HG02973 (cell line): ENCODE results near the gene PRKCE.
"Not testable (repeated sequence)": the region's sequence is repeated elsewhere in the genome, so short reads cannot be mapped to it uniquely, and the experiment has no call there.

ENCODE experiments used
- ATAC-seq: cut with Tn5 transposase; IDR thresholded peaks from one replicate; pipeline ENCODE4 v1.9.1; 2021; ENCODE audit warnings: moderate library complexity; ENCODE audit not compliant: unreplicated experiment

PRKCE gene

DNA sequence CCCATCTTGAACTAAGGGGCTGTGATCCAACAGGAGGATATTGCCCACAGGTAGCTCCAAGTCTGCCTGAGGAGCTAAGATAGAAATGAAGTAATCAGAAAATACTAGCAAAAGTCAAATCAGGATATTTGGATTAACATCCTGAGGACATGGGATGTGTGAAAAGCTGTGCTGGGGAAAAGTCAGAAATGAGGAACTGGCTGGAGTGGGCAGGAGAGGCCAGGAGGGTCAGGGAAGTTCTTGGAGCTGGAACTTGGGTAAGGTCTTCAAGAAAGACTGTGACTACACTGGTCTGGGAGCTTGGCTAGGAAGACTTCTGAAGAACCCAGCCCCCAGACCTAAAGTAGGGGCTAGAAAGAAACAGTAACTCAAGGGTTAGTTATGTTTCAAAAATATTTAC is 250.9 kb downstream of the PRKCE start:
- no peak for ATAC-seq

DNA sequence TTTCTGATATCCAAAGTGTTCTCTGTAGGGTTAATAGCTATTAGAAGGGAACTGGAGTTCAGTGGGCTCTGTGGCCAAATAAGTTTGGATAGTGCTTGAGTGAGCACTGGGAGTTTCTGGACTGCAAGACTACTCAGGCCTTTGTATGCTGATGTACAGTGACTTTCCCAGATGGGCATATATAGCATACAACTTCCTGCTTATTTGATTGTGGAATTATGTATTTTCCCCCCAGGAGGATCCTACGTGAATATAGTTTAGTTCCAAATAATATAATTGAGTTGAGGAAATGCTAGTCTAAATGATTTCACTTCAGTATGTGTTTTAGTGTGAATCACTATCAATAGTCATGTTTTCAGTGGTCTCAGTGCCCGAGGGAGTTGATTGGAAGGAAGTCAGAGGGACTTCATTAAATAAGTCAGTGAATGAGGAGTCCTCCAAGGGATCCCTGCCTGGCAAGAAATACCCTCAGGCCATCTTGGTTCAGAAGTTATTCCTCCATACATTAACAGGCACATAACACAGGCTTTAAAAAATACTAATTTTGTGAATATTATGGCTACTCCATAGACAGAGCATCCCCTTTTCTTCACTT is 251.4 kb downstream of the PRKCE start:
- no peak for ATAC-seq

DNA sequence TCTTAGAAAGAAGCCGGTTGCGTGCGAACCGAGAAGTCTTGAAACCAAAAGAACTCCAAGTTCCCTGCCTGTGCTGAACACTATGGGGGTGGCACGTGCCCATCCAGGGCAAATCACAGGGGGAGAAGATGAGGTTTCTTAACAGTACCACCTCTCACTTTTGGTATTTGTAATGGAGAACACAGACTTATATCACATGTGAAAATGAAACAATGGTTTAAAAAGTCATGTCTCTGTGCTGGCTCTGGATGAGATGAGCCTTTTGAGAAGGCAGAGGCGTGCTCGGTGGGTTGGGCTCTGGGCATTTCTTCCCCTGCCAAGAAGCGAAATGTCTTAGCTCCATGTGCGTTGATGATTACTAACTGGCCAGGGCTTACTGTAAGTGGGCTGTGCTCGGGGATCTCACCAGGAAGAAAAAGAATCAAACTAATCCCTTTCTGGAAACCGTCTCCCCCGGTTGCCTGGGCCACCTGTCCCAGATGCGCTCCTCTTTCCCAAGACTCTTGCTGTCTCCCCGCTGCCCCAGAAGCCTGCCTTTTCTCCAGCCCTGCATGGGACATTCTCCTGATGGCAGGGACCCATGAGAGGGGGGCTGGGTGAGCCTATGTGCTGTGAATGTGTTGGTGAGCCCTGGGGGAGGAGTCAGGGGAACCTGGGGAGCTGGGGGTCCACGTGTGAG is 252.9 kb downstream of the PRKCE start:
- ATAC-seq, result no peak

DNA sequence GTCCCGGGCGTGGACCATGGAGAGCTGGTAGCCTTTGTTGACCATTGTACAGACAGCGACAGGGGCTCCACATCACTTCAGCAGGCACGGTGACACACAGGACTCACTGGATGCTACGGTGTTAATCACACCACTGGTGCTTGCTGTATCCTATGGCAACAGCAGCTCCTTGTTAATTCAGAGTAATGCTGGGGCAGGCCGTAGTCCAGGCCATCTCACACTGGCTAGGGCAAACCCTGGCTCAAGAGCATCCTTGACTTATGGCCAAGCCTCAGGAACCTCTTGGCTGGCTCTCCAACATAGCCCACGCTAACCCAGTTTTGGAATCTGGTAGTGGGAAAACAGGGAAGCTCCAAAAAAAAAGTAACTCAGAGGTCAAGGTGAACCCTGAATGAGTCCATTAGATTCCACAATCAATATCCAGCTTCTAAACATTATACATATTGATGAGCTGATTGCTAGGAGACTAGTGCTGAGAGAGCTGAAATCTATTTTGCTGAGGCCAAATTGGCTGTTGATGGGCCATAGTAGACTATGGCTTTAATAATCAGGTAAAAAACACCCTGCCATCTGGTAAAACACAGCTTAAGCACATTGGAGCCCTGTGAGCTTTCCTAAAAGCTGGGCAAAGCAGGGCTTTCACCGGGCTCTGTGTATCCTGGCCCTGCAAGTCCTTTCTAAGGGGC is 253.6 kb downstream of the PRKCE start:
- no peak for ATAC-seq

DNA sequence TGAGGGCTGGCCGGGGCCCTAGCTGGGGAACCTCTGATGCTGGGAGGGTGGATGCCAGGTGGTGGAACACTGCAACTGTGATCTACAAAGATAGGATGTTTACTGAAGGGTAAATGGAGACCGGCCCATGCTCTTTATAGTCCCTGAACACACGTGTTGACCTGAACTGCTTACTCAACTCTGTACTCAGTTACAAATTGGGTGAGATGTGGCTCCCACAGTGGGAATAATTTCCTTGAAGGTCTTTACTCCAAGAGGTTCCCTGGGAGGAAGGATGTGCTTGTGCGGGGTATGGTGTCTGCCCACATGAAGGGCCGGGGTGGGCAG is 254.1 kb downstream of the PRKCE start:
- no peak for ATAC-seq

DNA sequence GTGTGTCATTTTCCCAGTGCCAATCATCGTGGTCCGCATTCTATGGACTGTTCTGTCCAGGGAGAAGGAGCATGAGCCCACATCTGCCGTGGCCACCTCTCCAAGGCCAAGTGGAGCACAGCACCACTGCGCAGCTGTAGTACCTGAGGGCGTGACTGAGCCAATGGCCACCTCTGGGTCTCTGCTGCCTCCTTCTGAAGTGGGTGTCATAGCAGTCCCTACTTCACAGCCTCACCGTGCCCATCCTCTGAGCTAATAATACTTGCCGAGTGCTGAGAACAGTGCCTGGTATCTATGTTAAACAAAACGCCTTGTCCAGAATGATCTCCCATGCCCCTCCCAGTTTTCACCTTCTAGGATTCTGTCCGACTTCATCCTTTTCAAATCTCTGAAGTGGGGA is 256.1 kb downstream of the PRKCE start:
- no peak for ATAC-seq

DNA sequence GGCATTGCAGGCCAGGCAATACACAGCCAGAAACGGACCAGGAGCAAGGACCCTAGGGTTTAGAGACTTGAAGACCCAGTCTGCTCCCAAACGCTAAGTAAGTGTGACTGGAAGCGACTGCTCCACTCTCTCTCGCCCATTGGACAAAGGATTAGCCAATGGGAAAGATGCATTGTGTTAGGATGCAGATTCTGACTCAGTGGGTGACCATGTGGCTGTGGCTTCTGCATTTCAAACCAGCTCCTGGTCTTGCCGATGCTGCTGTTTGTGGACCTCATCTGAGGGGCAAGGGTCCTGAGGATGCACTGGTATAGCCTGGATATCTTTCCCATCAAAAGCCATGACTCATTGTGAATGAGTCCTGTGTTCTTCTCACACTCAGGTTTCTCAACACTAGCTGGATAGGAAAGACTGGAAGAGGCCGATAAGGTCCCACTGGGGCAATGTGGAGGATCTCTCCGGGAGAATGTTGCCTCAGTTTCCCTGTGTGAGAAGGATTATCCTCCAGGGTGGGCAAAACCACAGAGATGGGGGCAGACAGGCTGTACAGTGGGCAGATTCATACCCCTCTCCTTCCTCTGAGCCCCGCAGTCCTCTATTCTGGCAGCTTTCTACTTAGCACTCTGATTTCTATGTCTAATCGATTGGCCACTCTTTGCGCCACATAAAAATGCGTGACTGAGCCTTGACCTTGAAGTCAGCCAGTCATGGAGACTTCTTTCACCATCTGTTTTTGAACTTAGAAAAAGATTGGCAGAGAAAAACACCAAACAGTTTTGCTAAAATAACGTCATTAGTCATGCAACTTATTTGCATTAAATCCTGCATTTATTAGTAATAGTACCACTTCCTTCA is 257.1 kb downstream of the PRKCE start:
- no peak for ATAC-seq

DNA sequence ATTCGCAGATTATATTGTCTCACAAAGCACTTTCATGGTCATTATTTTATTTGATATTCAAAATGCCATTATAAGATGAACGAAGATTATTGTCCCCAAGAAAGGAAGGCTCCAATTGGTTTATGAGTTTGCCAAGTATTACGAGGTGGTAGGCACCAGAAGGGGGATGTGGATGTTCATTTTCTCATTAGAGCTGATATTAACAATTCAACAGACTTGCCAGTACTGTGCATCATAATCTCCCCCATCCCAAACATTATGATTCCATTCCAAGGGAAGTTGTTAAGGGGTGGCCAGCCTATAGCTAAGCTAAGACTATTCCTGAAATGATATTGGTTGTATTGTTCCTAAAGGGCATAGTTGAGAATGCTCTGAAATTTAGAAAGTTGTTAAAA is 257.7 kb downstream of the PRKCE start:
- no peak for ATAC-seq

DNA sequence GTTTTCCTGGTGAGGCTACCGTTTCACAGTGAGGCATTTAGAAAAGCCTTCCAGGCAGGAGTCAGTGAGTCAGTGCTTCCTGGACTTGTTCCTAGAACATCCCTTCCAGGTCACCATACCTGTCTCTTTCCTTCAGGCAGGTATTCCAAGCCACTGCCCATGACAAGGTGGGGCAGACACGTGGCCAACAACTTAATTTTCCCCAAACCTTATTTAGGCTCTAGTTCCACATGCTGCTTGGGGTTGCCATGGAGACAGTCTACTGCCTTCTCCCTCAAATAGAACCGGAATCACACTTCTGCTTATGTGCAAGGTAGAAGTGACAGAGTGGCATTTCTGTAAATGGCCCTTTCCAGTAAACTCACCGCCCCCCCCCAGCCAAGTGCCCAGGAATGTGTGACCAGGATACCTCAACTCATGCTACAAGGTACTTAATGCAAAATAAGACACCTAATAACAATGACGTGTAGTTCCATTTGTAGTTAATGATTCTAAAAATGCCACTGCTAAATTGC is 258.3 kb downstream of the PRKCE start:
- ATAC-seq, result peak; percentile 87

DNA sequence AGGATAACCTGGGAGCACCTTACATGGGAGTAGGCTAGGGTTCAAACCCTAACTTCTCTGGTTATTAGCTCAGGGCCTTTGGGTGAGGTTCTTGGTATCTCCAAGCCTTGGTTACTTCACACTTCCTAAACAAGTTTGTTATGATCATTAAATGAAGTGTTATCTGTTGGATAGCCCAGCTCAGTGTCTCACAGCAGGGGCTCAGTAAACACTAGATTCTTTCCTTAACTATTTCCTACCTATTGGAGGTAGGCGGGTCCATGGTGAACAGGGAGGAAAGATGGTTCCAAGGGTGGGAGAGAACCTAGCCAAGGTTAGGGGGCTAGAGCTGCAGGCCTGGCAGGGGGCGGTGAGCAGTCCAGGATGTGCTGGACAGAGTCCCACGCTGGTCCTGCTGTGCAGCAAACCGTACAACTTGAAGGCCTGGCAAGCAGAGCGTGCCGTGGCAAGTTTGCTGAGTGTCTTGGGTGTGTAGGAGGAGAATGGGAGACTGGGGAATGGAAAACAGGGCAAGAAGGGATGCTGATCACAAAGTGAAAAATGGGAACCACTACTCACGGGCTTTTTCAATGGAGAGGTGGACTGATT is 259.1 kb downstream of the PRKCE start:
- ATAC-seq, result no peak

DNA sequence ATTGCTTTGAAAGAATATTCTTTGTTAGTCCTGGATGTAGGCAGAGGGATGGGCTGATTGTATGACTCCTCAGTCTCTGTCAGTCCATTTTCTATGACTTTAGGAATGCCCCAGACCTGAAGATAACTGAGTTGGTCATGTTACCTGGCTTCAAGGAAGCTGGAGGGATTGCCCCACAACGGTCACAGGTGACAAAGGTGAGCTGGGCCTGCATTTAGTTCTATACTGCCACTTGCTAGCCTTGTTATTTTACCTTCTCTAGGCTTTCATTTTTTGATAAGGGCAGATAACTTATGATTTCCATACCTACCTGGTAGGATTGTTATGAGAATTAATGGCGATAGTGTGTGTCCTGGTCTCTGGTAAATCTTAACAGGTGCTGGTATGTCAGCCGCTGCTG is 260.1 kb downstream of the PRKCE start:
- no peak for ATAC-seq

DNA sequence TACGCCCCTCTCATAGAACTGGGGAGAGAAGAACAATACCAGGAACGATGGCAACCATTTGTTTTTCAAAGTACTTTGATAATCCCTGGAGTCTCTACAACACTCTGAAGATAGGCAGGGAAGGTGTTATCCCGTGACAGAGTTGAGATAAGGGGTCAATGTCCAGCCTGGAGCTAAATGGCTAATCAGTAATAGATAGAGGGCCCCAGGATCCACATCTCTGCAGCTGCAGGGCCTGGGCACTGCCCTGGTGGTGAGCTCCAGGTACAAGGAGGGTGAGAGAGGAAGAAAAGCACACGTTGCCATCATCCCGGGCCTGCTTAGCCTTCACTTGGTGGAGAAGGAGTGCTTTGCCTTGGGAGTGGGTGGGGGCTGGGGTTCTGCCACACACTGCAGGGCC is 260.6 kb downstream of the PRKCE start:
- ATAC-seq, result no peak

DNA sequence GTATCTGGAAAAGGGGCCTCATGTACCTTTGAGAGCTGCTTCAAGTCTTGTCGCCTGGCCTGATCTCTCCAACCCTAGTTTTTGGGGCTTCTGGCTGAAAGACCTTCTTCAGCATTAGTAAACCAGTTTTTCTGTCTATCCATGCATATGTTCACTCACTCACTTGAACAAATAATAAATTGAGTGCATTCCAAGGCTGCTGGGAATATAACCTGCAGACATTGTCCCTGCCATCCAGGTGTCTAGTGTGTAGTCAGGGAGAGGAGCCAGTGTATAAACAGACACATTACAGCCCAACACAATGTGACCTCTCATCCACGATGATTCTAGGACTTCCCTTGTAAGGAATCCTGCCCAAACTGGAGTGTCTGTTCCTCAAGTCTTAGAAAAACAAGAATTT is 262.1 kb downstream of the PRKCE start:
- no peak for ATAC-seq

DNA sequence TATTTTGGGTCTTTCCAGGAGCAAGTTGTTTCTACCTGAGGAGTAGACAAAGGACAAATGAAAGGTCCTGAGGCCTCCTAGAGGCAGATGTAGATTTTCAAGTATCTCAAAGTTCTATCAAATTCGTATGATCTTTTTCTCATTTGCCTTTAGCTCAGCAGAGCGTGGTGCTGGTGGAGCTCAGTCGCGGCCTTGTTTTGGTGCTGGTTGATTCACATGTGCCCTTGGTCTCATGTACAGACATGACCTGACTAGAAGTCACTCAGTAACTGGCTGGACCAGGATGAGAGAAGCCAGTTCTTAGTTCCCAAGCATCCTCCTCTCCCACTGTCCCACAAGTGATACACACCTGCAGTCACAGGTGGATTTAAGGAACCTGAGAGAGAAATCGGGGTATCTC is 264.0 kb downstream of the PRKCE start:
- no peak for ATAC-seq

DNA sequence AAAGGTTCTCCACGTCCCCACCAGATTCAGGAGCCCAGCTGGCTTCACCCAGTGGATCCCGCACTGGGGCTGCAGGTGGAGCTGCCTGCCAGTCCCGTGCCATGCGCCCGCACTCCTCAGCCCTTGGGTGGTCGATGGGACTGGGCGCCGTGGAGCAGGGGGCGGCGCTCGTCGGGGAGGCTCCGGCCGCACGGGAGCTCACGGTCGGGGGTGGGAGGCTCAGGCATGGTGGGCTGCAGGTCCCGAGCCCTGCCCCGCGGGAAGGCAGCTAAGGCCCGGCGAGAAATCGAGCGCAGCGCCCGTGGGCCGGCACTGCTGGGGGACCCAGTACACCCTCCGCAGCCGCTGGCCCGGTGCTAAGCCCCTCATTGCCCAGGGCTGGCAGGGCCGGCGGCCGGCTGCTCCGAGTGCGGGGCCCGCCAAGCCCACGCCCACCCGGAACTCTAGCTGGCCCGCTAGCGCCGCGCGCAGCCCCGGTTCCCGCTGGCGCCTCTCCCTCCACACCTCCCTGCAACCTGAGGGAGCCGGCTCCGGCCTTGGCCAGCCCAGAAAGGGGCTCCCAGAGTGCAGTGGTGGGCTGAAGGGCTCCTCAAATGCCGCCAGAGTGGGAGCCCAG is 266.2 kb downstream of the PRKCE start:
- not testable (repeated sequence) for ATAC-seq

DNA sequence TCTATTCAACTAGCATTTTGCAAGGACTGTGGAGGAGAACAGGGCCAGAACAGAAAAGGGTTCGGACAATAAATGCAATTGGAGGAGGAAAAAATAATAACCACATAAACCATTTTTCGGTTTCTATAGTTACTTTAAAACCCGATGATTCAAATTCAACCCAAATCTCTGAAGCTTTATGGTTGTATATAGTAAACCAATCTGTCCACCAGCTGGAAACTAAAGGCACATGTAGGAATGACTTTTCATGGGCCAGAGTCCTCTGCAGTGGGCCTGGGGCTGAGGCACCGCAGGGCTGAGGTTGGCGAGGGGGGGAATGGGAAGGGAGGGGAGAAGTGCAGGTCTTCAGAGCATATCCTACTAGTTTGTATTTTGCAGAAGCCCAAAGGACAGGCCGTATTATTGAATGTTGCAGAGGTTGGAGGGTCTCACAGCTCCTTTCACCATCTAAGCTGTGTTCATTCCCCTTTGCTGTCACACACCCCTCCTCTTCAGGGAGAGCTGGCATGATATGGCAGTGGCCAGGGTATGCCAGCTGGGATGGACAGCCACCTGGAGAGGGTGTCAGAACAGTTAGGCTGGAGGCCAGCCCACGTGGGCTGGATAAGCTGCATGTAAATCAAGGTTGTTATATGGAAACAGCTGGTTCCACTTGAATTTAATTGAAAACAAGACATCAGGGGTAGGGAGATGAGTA is 267.1 kb downstream of the PRKCE start:
- ATAC-seq, result no peak

DNA sequence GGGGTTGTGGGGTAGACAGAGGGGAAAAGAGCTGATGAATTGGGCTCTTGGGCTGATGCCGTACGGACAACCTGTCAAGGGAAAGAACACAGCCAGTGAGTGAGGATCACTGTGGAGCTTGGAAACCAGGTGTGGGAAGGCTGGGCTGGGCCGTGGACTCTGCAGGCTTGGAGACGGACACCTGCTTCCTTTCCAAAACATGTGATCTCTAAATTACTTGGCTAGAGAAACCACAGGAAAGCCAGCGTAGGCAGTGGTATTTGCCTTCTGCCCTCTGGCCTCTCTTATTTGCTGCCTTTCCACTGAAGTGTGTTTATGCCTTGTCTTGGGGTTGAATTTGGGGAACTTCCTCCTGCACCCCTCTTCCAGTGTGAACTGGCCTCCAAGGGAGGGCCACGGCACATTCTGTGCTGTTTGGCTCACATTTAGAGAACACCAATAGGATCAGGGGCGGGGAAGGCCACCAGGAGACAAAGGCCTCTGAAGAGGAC is 267.7 kb downstream of the PRKCE start:
- ATAC-seq, result no peak

DNA sequence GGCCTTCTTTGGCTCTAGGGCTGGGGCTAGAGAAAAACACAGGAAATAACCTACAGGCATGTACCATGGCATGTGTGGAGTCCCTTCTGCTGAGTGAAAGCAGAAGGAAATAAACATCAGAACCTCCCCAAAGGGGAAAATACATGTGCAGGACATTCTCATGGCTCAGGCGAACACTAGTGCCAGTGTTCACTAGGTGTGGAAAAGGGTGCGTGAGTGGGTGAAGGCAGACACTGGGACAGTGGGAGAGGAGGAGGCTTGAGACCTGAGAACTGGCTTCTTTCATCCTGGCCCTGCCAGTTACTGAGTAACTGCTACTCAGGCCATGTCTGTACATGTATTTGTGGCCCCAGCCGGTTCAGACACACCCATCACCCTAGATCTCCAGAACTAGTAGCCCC is 268.2 kb downstream of the PRKCE start:
- no peak for ATAC-seq

DNA sequence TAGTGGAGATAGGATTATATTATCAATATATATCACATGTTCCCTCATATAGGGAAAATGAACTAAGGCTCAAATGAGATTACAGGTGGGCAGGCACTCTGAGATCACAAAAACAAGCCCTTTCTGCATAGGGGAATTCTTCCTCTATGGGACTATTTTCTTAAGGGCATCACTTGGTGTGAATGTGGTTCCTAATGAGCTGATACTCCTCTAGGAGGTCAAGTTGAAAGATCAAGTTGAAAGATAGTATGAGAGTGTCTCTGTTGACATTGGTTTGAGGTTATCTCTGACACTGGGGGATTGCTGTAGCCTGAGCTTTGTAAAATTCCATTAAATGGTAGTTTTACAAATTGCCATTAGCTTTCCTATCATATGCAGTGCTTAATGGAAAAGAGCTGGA is 270.4 kb downstream of the PRKCE start:
- ATAC-seq, result no peak

DNA sequence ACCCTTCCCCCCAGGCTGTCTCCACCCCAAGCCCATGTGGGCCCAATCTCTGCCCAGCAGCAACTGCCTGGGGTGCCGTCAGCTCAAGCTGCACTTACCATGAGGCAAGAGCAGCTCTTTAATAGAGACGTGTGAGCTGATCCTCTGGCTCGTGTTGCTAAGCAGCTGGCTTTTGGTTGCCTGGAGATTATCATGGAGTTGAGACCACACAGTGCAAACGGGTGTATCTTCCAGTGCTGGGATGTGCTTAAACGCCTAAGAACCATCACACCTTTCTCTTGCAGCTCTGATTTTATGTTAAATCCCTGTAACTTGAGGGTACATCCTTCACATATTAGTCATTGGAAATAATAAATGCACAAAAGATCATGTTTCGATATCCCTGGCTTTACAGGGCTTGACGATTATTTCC is 271.1 kb downstream of the PRKCE start:
- ATAC-seq, result no peak
